Uterus (tissue), 4 donors: ENCODE results near the gene TMEM237. TPM values are rescaled to one million over a fixed set of nuclear protein-coding genes. Genes with fewer than 3 reads are reported as not detected.

Experiments
- DNase-seq, 2 donors: peaks; one replicate each; pipeline ENCODE4 v3.0.0-alpha.2; 2019 to 2020
- H3K27ac ChIP-seq, 2 donors: fragments of 200-600 bp; sonication (generic); 1 replicate in 1 of 2; 2 replicates in 1 of 2; pipeline ENCODE4 v1.5.1; 2016 to 2018
- H3K27me3 ChIP-seq, 2 donors: fragments of 200-600 bp; sonication (generic); one replicate each; pipeline ENCODE4 v1.5.1; 2018 to 2019; ENCODE audit warnings: control low read depth in 1 of 2
- H3K36me3 ChIP-seq, 2 donors: fragments of 200-600 bp; sonication (generic); one replicate each; pipeline ENCODE4 v1.5.1; 2019; ENCODE audit warnings: control low read depth in 1 of 2
- H3K4me1 ChIP-seq, 2 donors: fragments of 200-600 bp; sonication (generic); one replicate each; pipeline ENCODE4 v1.5.1; 2018 to 2019; ENCODE audit warnings: control low read depth in 1 of 2
- H3K4me3 ChIP-seq, 2 donors: fragments of 200-600 bp; sonication (generic); 1 replicate in 1 of 2; 2 replicates in 1 of 2; pipeline ENCODE4 v1.5.1; 2018 to 2019; ENCODE audit warnings: mild to moderate bottlenecking in 1 of 2
- H3K9me3 ChIP-seq, 2 donors: fragments of 200-600 bp; sonication (generic); one replicate each; pipeline ENCODE4 v1.5.1; 2019; ENCODE audit warnings: control low read depth in 1 of 2
- POLR2A ChIP-seq, 2 donors: fragments of 450-650 bp; IDR thresholded peaks; one replicate each; pipeline ENCODE4 v1.6.1; 2016; ENCODE audit warnings: antibody characterized with exemption in 2 of 2, mild to moderate bottlenecking in 1 of 2, moderate library complexity in 1 of 2
- intact Hi-C: fragments of 100-400 bp; cut with DNase I; formaldehyde crosslinking; loops from one replicate; pipeline ENCODE4 v1.15.1; 2023; ENCODE audit warnings: low total_unique reads
- total RNA-seq, 4 donors: library from RNA; depleted of rRNA in 3 of 4; stranded (reverse); fragments of >200 nt in 3 of 4; gene quantifications; one replicate each; pipeline versions ENCODE4 v1.1.0 to v1.2.4, GENCODE V29; 2014 to 2023
- TF ChIP-seq, protein P1 (sequence below), 4 experiments: fragments of 200-600 bp in 2 of 4; fragments of 450-650 bp in 2 of 4; sonication (generic) in 2 of 4; IDR thresholded peaks; one replicate each; pipeline ENCODE4 v1.5.1; 2016 to 2019; ENCODE audit warnings: antibody characterized with exemption in 4 of 4, mild to moderate bottlenecking in 2 of 4, moderate library complexity in 1 of 4
- donor health status: DM: yes; HTN: yes; CAD: no.

TMEM237 gene
- total RNA-seq, 4 donors from 2014 or later = 7.2 to 52.1 (median 26.0) TPM

DNA sequence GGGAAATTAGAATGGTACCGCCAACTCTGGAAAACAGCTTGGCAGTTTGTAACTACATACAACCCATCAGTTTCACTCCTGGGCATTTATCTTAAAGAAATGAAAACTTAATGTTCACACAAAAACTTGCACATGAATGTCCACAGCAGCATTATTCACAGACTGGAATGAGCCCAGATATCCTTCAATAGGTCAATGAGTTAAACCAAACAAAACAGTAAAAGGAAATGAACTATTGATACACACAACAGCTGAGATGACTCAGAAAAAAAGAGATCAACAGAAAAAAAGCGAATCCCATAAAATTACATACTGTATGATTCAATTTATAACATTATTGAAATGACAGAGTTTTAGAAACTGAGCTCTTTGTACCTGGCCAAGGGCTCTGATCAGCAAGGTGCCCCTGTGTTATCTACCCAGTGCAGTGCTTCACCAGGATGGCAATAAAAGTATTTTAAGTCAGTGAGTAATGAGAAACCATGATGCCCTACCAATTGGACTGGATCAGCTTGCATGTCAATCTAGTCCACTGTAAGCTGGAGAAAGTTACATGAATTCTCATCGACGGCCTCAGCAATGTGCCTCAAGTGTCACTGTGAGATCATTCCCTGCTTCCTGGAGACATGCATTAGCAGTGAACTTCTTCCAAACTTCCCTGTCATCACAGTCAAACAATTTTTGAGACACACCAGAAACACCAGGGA is 21.9 kb downstream of the TMEM237 start:
- no peak for TF ChIP-seq POLR2A (IDR thresholded peaks at IDR 0.05)
- Histone ChIP-seq H3K4me1 (no peaks in the 10 kb centered on the region), H3K27ac (no peak overlapping the region), H3K4me3 (no peak overlapping the region), H3K36me3 (no peaks in the 10 kb centered on the region), H3K27me3 (no peaks in the 10 kb centered on the region), H3K9me3 (no peaks in the 10 kb centered on the region)
- no peak for DNase-seq
- intact Hi-C loops = no loop called here

DNA sequence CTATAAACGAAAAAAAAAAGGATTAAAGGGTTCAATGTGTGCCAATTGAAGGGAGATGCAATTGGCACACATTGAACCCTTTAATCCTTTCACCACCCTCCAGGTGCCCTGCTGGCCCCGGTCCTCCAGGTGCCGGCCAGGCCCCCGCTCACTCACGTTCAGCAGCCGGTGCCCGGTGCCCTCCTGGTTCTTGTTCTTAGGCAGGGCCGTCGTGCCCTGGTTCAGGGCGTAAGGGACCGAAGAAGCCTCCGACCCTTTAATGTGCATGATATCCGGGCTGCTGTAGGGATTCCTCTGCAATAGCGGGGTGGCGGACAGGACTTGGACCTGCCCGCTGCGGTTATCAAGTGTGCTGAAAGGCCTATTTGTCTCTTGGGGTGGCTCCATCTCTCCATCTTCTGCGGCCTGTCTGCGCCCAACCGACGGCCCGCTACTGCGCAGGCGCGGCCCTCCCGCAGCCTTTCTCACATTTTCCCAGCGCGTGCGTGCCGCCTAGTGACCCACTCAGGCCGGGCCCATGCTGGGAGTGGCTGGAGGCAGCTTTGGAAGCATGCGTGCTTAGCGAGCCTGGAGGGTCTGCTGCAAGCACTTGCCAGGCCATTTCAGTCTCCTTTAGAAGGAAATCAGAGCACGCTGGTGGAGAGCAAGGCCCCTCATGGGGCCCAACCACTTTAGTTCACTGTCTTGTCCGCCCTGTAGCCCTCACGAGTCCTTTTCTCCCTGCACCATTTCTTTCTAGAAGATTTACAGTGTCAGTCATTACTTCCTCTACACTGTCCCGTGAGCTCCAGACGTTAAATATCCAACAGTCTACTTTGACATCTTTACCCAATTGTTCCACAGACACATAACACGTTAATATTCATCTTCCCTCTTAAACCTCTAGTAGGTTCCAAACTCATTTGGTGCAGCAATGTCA is 24.3 kb downstream of the TMEM237 start:
- no peak overlapping the region for H3K27ac ChIP-seq
- no peaks in the 10 kb centered on the region for H3K9me3 ChIP-seq
- intact Hi-C loops = no loop called here
- no peaks in the 10 kb centered on the region for H3K36me3 ChIP-seq
- TF ChIP-seq, protein P1, sequence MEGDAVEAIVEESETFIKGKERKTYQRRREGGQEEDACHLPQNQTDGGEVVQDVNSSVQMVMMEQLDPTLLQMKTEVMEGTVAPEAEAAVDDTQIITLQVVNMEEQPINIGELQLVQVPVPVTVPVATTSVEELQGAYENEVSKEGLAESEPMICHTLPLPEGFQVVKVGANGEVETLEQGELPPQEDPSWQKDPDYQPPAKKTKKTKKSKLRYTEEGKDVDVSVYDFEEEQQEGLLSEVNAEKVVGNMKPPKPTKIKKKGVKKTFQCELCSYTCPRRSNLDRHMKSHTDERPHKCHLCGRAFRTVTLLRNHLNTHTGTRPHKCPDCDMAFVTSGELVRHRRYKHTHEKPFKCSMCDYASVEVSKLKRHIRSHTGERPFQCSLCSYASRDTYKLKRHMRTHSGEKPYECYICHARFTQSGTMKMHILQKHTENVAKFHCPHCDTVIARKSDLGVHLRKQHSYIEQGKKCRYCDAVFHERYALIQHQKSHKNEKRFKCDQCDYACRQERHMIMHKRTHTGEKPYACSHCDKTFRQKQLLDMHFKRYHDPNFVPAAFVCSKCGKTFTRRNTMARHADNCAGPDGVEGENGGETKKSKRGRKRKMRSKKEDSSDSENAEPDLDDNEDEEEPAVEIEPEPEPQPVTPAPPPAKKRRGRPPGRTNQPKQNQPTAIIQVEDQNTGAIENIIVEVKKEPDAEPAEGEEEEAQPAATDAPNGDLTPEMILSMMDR (IDR thresholded peaks at IDR 0.05) = peak; percentile 25 to 53 (median 46)
- no peak for TF ChIP-seq POLR2A (IDR thresholded peaks at IDR 0.05)
- H3K4me1 ChIP-seq = no peaks in the 10 kb centered on the region
- H3K27me3 ChIP-seq = no peaks in the 10 kb centered on the region
- peak overlapping the region in 1 of 2 donors; percentile 15 for H3K4me3 ChIP-seq
- peak; percentile 60 to 75 for DNase-seq

DNA sequence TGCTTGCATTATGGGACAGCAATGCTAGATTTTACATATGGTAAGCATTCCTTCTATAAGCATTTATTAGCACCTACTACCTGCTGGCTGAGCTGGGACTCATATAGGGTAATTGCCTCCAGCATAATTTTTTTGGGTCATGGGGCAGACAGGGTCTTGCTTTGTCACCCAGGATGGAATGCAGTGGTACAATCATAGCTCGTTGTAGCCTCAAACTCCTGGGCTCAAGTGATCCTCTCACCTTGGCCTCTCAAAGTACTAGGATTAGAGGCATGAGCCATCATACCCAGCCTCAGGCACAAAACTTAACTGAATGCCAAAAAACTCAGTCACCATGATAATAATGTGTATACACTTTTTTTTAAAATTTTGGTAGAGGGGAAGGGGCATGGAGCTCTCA is 35.3 kb downstream of the TMEM237 start:
- H3K4me1 ChIP-seq = no peaks in the 10 kb centered on the region
- no peak for DNase-seq
- H3K4me3 ChIP-seq = no peak overlapping the region
- intact Hi-C loops = no loop called here
- no peaks in the 10 kb centered on the region for H3K27me3 ChIP-seq
- TF ChIP-seq, protein P1 (IDR thresholded peaks at IDR 0.05) = no peak
- no peak for TF ChIP-seq POLR2A (IDR thresholded peaks at IDR 0.05)
- no peaks in the 10 kb centered on the region for H3K9me3 ChIP-seq
- H3K36me3 ChIP-seq = no peaks in the 10 kb centered on the region
- H3K27ac ChIP-seq = no peak overlapping the region

DNA sequence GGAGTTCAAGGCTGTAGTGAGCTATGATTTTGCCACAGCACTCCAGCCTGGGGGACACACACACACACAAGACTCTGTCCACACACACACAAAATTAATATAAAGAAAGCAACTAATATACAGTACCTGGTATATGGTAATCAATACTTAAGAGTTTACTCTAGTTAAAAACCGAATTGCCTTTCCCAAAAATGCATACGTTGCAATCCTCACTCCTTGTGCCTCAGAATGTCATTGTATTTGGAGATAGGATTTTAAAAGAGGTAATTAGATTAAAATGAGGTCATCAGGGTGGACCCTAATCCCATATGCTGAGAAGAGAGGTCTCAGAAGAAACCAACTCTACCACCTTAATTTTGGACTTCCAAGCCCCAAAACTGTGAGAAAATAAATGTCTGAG is 35.7 kb downstream of the TMEM237 start:
- TF ChIP-seq, protein P1 (IDR thresholded peaks at IDR 0.05) = no peak
- TF ChIP-seq POLR2A (IDR thresholded peaks at IDR 0.05) = no peak
- H3K9me3 ChIP-seq = no peaks in the 10 kb centered on the region
- no peak overlapping the region for H3K27ac ChIP-seq
- intact Hi-C loops = no loop called here
- no peaks in the 10 kb centered on the region for H3K36me3 ChIP-seq
- DNase-seq = no peak
- H3K4me3 ChIP-seq = no peak overlapping the region
- no peaks in the 10 kb centered on the region for H3K4me1 ChIP-seq
- no peaks in the 10 kb centered on the region for H3K27me3 ChIP-seq

DNA sequence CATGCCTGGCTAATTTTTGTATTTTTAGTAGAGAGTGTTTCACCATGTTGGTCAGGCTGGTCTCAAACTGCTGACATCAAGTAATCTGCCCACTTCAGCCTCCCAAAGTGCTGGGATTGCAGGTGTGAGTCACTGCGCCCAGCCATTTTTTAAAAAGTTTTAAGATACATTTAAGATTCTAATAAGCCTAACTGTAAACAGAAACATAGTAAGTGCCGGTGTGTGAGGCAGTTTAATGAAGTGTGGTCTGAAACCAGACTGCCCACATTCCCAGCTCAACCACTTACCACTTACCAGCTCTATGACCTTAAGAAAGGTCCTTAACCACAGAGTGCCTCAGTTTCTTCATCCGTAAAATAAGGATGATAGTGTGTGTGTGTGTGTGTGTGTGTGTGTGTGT is 42.4 kb downstream of the TMEM237 start:
- Histone ChIP-seq H3K36me3 (no peaks in the 10 kb centered on the region), H3K4me3 (no peak overlapping the region), H3K9me3 (no peaks in the 10 kb centered on the region), H3K4me1 (no peaks in the 10 kb centered on the region), H3K27me3 (no peaks in the 10 kb centered on the region), H3K27ac (no peak overlapping the region)
- TF ChIP-seq POLR2A (IDR thresholded peaks at IDR 0.05) = no peak
- TF ChIP-seq, protein P1 (IDR thresholded peaks at IDR 0.05) = no peak
- no peak for DNase-seq
- intact Hi-C loops = no loop called here
